Heart right ventricle (tissue), 16 donors: Measurements from ENCODE around the gene ACBD3. TPM values are rescaled to one million over a fixed set of nuclear protein-coding genes. Genes with fewer than 3 reads are reported as not detected.
A peak's percentile ranks its signal among the peaks of the same experiment; 100 is the strongest.

Experiments
- ATAC-seq, 8 donors: fragments of 200-7000 bp; cut with Tn5 transposase; one replicate each; pipeline ENCODE4 v1.9.1; 2020; ENCODE audit warnings: mild to moderate bottlenecking in 8 of 8, moderate library complexity in 8 of 8, moderate number of reproducible peaks in 1 of 8
- DNase-seq, 2 donors: peaks; one replicate each; pipeline ENCODE4 v3.0.0-alpha.2; 2020
- H3K27ac ChIP-seq, 10 donors: fragments of 200-600 bp; sonication (generic) in 2 of 10; one replicate each; pipeline versions ENCODE4 v1.5.0 to v1.8.0; 2020 to 2022; ENCODE audit warnings: mild to moderate bottlenecking in 3 of 10
- H3K27me3 ChIP-seq, 7 donors: fragments of 200-600 bp; one replicate each; pipeline ENCODE4 v1.8.0; 2021 to 2022; ENCODE audit warnings: mild to moderate bottlenecking in 2 of 7
- H3K36me3 ChIP-seq, 9 donors: fragments of 200-600 bp; sonication (generic) in 1 of 9; one replicate each; pipeline versions ENCODE4 v1.5.0 to v1.8.0; 2020 to 2022; ENCODE audit warnings: mild to moderate bottlenecking in 2 of 9
- H3K4me1 ChIP-seq, 9 donors: fragments of 200-600 bp; sonication (generic) in 1 of 9; one replicate each; pipeline versions ENCODE4 v1.5.0 to v1.8.0; 2020 to 2022; ENCODE audit warnings: mild to moderate bottlenecking in 4 of 9
- H3K4me3 ChIP-seq, 10 donors: fragments of 200-600 bp; sonication (generic) in 2 of 10; one replicate each; pipeline versions ENCODE4 v1.5.0 to v1.8.0; 2020 to 2022; ENCODE audit warnings: mild to moderate bottlenecking in 7 of 10, moderate library complexity in 2 of 10
- H3K9me3 ChIP-seq, 11 donors: fragments of 200-600 bp in 10 of 11; sonication (generic) in 2 of 11; one replicate each; pipeline versions ENCODE4 v1.5.0 to v1.8.0; 2013 to 2022; ENCODE audit warnings: mild to moderate bottlenecking in 2 of 11, control low read depth in 1 of 11, moderate library complexity in 1 of 11
- CTCF ChIP-seq, 9 donors: fragments of 200-600 bp; sonication (generic) in 2 of 9; IDR thresholded peaks; one replicate each; pipeline versions ENCODE4 v1.5.0 to v1.8.0; 2021 to 2022; ENCODE audit warnings: antibody characterized with exemption in 9 of 9, mild to moderate bottlenecking in 5 of 9, moderate library complexity in 1 of 9
- WGBS, 2 donors: extraction: QIAGEN DNeasy Blood & Tissue Kit; methylation state at CpG; one replicate each; pipeline ENCODE4 v1.1.7; 2013; ENCODE audit warnings: inconsistent platforms in 1 of 2; 5-methylcytosine and 5-hydroxymethylcytosine counted together
- intact Hi-C, 10 donors: fragments of 100-400 bp; cut with DNase I; formaldehyde crosslinking; loops; one replicate each; pipeline versions ENCODE4 v1.11.1 to v1.14.2; 2022
- polyA plus RNA-seq, 2 donors: library from polyadenylated mRNA; stranded (reverse); fragments of 200-250 nt; gene quantifications; one replicate each; pipeline ENCODE4 v1.2.3, GENCODE V29; 2013
- total RNA-seq, 10 donors: library from RNA; stranded (reverse); fragmentation: NEBNext Ultra II Directional in 3 of 10; extraction: Animal tissue kit (Norgen Biotek cat#: 25700) in 3 of 10; gene quantifications; one replicate each; pipeline versions ENCODE4 v1.2.1 to v1.2.4, GENCODE V29; 2021 to 2023
- donor health status: Arrhythmogenic right ventricular cardiomyopathy.
- donor health status: ischemic (EF 13 %, LVEDD 7.1; RV severe dilation, severe dysfunction).
- donor health status: healthy with polysubstance abuse.
- donor health status: DM: no; HTN: yes; CAD: no.
- donor health status: DM: no; HTN: no; CAD: no.
- donor health status: ischemic (EF 25% LVEDD 6.9; RV normal size, moderate dysfunction).
- donor health status: ischemic (EF 25% LVEDD 5.7; RV mildly dilated, moderate dysfunction).
- donor health status: healthy.
- donor health status: DM: yes; HTN: yes; CAD: no.
- donor health status: Ischemic cardiomyopathy.
- donor health status: ischemic (EF 35%, LVEDD 5.7; RV mildly dilated, moderate dysfunction).
- donor health status: nonischemic (EF 11% LVEDD 7.7; RV severe dilation, severe dysfunction).
- donor health status: DM: yes; HTN: yes; CAD: no.
- donor health status: PGD.
- donor health status: ischemic (EF 29% LVEDD 5.4; RV normal size, mild dysfunction).
- donor health status: nonischemic (EF 23%, LVEDD 6.1; RV moderate dilation, normal function).

ACBD3 gene
- total and polyA plus RNA-seq, 12 donors: 9.3 to 39.1 (median 32.4) TPM

GRCh38 chr1:226187380-226187779, 839 bp upstream of the ACBD3 start:
- Histone ChIP-seq H3K27ac (peak overlapping the region in 8 of 10 donors; percentile 92 to 96 (median 94)), H3K36me3 (peaks cover 0 to 9% (median 0%) of the 10 kb centered on the region in 9 donors), H3K27me3 (no peaks in the 10 kb centered on the region), H3K4me1 (peaks cover 4 to 40% (median 37%) of the 10 kb centered on the region in 9 donors), H3K4me3 (peak overlapping the region; percentile 70 to 99 (median 90)), H3K9me3 (no peaks in the 10 kb centered on the region)
- DNase-seq (no peak), ATAC-seq (no peak)
- no peak for TF ChIP-seq CTCF (IDR thresholded peaks at IDR 0.05)
- 93 to 95% methylated on average over 7 of the region's 7 CpGs for WGBS, 2 donors
- intact Hi-C loops: loop anchor here in 5 of 10 donors (2.0 to 10.0 kb wide), 4 partner anchors 65 to 125 kb away; partner anchors contain the start of gene H3-3A (in 5 of the 5)

GRCh38 chr1:226187019-226187322, 430 bp upstream of the ACBD3 start:
- intact Hi-C loops: loop anchor here in 5 of 10 donors (2.0 to 10.0 kb wide), 4 partner anchors 65 to 125 kb away; partner anchors contain the start of gene H3-3A (in 5 of the 5)
- peak overlapping the region; percentile 88 to 96 (median 94) for H3K27ac ChIP-seq
- H3K4me3 ChIP-seq: peak overlapping the region; percentile 70 to 99 (median 90)
- ATAC-seq (no peak), DNase-seq (no peak)
- no peaks in the 10 kb centered on the region for H3K27me3 ChIP-seq
- 9 to 11% methylated on average over 10 of the region's 10 CpGs for WGBS, 2 donors
- H3K9me3 ChIP-seq: no peaks in the 10 kb centered on the region
- H3K36me3 ChIP-seq: peaks cover 0 to 10% (median 0%) of the 10 kb centered on the region in 9 donors
- no peak for TF ChIP-seq CTCF (IDR thresholded peaks at IDR 0.05)
- H3K4me1 ChIP-seq: peaks cover 6 to 45% (median 41%) of the 10 kb centered on the region in 9 donors

GRCh38 chr1:226185141-226186036, 1.2 kb downstream of the ACBD3 start:
- DNase-seq: no peak
- Histone ChIP-seq H3K4me3 (peak overlapping the region; percentile 70 to 99 (median 90)), H3K4me1 (peaks cover 9 to 59% (median 52%) of the 10 kb centered on the region in 9 donors), H3K27me3 (no peaks in the 10 kb centered on the region), H3K36me3 (peaks cover 0 to 23% (median 0%) of the 10 kb centered on the region in 9 donors), H3K27ac (peak overlapping the region; percentile 88 to 96 (median 94)), H3K9me3 (no peaks in the 10 kb centered on the region)
- no peak for TF ChIP-seq CTCF (IDR thresholded peaks at IDR 0.05)
- 25 to 29% methylated on average over 14 of the region's 14 CpGs for WGBS, 2 donors
- intact Hi-C loops: loop anchor here in 5 of 10 donors (2.0 to 10.0 kb wide), 4 partner anchors 63 to 123 kb away; partner anchors contain the start of gene H3-3A (in 5 of the 5)
- ATAC-seq: no peak

GRCh38 chr1:226181996-226182714, 4.4 kb downstream of the ACBD3 start:
- 62 to 63% methylated on average over 14 of the region's 14 CpGs for WGBS, 2 donors
- Histone ChIP-seq H3K27me3 (no peaks in the 10 kb centered on the region), H3K27ac (peak overlapping the region in 5 of 10 donors; percentile 12 to 65 (median 33)), H3K36me3 (peaks cover 0 to 29% (median 0%) of the 10 kb centered on the region in 9 donors), H3K4me3 (no peak overlapping the region), H3K9me3 (no peaks in the 10 kb centered on the region), H3K4me1 (peaks cover 9 to 69% (median 55%) of the 10 kb centered on the region in 9 donors)
- intact Hi-C loops: loop anchor here in 2 of 10 donors (10.0 kb wide), 1 partner anchor 117 kb away; the partner anchor contains the start of gene H3-3A (in 2 of the 2)
- peak; percentile 23 to 35 for DNase-seq
- TF ChIP-seq CTCF (IDR thresholded peaks at IDR 0.05): peak in 7 of 9 donors; percentile 21 to 57 (median 43)
- ATAC-seq: peak in 3 of 8 donors; percentile 29 to 45 (median 30)
